ENCODE data around the gene WHRN.
A peak's percentile ranks its signal among the peaks of the same experiment; 100 is the strongest.

The WHRN gene

GRCh38 chr9:114416906-114417305, 88.4 kb downstream of the WHRN start:
- DNase-seq, result no peak

DNA sequence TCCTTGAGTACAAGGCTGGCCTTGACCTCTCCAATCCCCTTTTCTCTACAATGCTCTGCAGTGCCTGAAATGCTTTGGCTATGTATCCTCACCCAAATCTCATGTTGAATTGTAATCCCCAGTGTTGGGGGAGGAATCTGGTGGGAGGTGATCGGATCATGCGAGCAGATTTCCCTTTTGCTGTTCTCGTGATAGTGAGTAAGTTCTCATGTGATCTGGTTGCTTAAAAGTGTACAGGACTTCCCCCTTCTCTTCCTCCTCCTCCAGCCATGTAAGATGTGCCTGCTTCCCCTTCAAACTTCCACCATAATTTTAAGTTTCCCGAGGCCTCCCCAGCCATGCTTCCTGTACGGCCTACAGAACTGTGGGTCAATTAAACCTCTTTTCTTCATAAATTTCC, 89.0 kb downstream of the WHRN start:
- DNase-seq, result no peak

GRCh38 chr9:114414346-114414745, 90.9 kb downstream of the WHRN start:
- no peak for DNase-seq

DNA sequence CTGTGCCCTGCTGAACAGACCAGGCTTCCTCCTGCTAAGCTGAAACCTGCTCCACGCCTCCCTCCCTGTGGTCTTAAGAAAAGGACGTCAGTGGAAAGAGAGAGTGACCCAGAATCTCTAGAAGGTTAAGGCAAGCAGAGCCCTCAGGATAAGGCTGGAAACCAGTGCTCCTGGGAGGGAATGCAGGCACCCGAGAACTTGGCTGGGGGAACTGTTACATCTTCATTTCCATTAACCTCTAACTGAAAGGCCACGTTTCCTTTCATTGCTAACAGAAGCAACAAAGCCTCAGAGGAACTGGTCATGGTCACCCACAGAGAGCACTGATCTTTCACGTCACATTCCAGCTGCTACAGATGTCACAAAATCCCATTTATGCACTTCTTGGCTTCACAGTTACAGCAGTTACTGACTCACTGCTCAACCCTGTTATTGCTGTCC, 91.4 kb downstream of the WHRN start:
- DNase-seq, result no peak

- DNase-seq, result no peak
These were observed 93.1 kb downstream of the WHRN start for GRCh38 chr9:114412048-114412683.

GRCh38 chr9:114411452-114411851, 93.8 kb downstream of the WHRN start:
- DNase-seq, result no peak

GRCh38 chr9:114410910-114411309, 94.4 kb downstream of the WHRN start:
- DNase-seq, result no peak

DNA sequence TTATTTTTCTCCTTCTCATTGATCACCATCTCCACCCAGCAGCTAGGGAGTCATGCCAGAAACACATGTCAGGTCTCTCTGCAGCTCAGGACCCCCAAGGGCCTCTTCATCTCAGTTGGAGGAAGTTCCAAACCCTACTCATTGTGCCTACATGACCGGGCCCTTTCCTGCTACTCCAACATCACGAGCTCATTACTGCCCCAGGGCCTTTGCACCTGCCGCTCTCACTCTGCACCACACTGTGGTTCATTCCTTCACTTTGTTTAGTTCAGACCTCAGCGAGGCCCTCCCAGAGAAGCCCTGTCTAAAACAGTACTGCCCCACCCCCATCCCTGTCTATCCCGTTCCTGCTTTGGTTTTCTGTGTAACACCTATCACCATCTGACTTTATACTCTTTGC, 95.4 kb downstream of the WHRN start:
- no peak for DNase-seq

GRCh38 chr9:114409103-114409780, 96.0 kb downstream of the WHRN start:
- DNase-seq, result no peak

- DNase-seq, result no peak
These were observed 96.6 kb downstream of the WHRN start for GRCh38 chr9:114408645-114409044.

DNA sequence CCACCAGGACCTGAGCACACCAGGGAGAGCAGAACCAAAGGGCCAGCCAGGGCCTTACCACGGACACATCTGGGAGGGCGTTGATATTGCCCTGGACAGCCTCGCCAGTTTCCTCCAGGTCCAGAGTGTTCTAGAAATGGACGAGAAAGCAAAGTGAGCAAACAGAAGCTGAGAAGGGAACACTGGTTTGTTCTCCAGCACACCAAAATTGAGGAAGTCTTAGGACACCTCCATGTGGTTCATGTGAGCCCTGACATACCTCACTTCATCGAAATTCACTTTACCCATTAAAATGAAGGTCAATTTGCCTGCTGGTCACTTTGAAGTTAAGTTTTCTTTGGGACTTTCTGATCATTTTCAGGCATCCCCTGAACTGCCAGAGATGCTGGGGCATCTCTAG, 97.4 kb downstream of the WHRN start:
- DNase-seq, result no peak

DNA sequence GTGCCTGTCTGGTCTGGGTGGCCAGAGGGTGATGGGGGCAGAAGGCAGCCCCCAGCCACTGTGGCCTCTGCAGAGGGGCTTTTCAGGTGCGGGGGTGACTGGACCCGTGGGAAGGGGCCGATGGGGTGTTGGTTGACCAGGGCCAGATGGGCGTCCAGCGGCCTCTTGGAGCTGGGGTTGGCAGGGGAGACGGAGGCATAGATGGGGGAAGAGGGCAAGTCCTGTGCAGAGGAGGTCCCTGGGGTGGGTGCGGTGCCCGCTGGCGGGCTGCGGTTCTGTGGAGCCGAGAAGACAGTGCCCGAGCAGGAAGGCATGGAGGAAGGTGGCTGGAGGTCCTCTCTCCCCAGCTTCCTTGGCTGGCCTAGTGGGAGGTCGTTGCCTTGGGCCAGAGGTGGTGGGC, 98.8 kb downstream of the WHRN start:
- DNase-seq, result no peak

DNA sequence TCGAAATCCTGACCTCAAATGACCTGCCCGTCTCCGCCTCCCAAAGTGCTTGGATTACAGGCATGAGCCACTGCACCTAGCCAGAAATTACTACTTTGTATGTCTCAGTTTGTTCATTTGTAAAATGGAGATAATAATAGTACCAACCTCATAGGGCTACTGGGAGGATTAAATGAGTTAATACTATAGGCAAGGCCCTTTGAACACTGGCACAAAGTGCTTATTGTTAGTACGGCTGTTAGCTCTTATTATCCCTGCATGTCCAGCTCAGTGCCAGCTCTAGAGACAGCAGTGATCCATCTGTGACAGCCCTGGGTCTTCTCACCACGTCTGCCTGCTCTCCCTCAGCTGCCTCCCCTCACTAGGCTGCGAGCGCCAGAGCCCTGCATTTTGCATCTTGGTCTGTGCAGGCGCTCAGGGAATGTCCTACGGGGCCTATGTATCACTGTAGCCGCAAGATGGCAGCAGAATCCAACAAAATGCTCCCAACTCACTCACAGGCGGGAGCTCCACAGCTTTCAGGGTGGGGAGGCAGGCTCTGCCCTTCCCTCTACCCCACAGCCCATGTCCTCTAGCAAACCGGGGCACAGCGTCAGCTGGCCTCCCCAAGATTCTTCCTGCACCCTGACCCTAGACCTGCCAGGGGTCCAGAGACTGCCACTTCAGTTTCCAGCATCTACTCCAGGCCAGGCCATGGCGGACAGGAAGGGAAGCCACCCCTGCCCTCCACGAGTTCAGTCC, 99.8 kb downstream of the WHRN start:
- peak; percentile 83 for DNase-seq

DNA sequence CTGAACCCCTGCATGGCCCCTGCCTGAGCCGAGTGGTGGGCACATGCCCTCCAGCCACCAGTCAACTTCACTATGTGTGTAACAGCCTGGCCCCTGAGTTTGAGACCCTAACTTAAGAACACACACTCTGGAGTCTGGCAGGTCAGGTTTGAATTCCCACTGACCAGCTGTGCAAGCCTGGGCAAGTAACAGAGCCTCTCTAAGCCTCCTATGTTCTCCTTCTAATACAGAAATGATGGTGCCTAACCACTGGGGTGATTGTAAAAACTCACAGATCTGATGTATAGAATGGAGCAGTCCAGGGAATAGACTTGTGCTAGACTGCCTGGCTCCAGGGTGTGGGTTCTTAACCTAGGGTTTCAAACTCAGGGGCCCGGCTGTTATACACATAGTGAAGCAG, 100.7 kb downstream of the WHRN start:
- DNase-seq, result no peak

- DNase-seq, result no peak
These were observed 102.0 kb downstream of the WHRN start for GRCh38 chr9:114403153-114403756.

DNA sequence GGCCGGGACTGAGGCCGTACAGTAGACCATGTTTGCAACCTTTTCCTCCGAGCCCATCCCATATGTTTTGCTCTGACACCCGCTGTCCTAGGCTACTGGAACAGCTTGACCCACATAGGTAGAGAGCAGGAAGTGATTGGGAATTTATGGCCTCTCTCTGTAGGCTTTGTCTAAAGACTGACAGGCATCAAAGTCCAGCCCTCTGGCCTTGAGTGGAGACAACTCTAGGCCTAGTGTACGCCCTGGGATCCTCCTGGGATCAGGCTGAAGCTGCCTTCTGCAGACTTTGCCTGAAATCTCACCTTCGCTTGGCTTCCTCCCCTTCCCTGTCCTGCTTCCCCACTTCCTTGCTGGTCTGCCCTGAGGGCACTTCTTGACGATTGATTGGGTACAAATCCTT, 103.9 kb downstream of the WHRN start:
- no peak for DNase-seq

- no peak for DNase-seq
These were observed 104.5 kb downstream of the WHRN start for GRCh38 chr9:114400772-114401171.

GRCh38 chr9:114400219-114400618, 105.1 kb downstream of the WHRN start:
- DNase-seq, result no peak

DNA sequence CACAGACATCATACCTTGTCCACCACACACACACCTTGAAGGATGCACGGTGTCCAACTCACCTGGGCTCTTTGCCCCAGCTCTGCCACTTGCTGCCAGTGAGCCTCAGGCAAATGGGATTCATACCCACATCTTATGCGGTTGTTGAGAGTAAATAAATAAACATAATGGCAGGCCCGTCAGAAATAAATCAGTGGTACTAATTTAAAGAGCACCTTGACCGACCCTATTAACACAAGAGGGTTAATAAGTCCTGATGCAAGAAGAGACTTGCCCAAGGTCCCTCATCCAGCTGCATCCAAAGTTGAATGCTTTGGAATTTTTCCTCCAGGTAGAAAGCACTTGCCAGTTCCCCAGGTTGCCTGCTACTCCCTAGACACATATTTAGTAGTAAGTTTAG, 105.9 kb downstream of the WHRN start:
- no peak for DNase-seq

- DNase-seq, result peak; percentile 98
These were observed 107.2 kb downstream of the WHRN start for GRCh38 chr9:114397848-114398605.

GRCh38 chr9:114397219-114397847, 107.9 kb downstream of the WHRN start:
- no peak for DNase-seq

GRCh38 chr9:114396558-114397218, 108.6 kb downstream of the WHRN start:
- DNase-seq, result no peak

Data from activated CD4-positive, alpha-beta T cell treated with anti-CD3 and anti-CD28 coated beads for 48 hours (primary cell).